IMR-90 (cell line): ENCODE measurements around the gene ZNF598. TPM values are rescaled to one million over a fixed set of nuclear protein-coding genes. Genes with fewer than 3 reads are reported as not detected.

Experiments
- ATAC-seq: fragments of 200-7000 bp; cut with Tn5 transposase; 2 replicates; pipeline ENCODE4 v1.9.1; 2020; ENCODE audit warnings: low read depth, mild to moderate bottlenecking, moderate library complexity
- BruUV-seq: library from RNA; stranded (reverse); fragments of 400-500 nt; replicated peaks from 2 replicates; lab custom pipeline; 2021; lab: Mats Ljungman, UMichigan
- CTCF ChIA-PET: fragments of 300-600 bp; formaldehyde crosslinking; extraction: SDS; loops from one replicate; lab custom pipeline; 2021; ENCODE audit warnings: antibody characterized with exemption; lab: Yijun Ruan, JAX
- POLR2A ChIA-PET: fragments of 300-600 bp; sonication (Branson Sonifier 250); formaldehyde crosslinking; loops from one replicate; lab custom pipeline; 2022; ENCODE audit warnings: antibody characterized with exemption; ENCODE audit not compliant: unreplicated experiment; lab: Charles Lee
- DNase-seq: peaks from one replicate; pipeline ENCODE4 v3.0.0; 2013
- H2AFZ ChIP-seq: replicated peaks from 2 replicates; pipeline ENCODE3; 2013; ENCODE audit warnings: low read length, mild to moderate bottlenecking; ENCODE audit not compliant: poor library complexity
- H2AK5ac ChIP-seq: 2 replicates; pipeline ENCODE4 v1.6.1; 2013; ENCODE audit warnings: low read depth, low read length, inconsistent platforms
- H2AK9ac ChIP-seq: replicated peaks from 2 replicates; pipeline ENCODE3; 2013; ENCODE audit warnings: mild to moderate bottlenecking, low read depth, low read length, moderate library complexity; ENCODE audit not compliant: poor library complexity
- H2BK120ac ChIP-seq: 2 replicates; pipeline ENCODE4 v1.6.1; 2013; ENCODE audit warnings: low read depth, low read length, inconsistent platforms
- H2BK15ac ChIP-seq: 3 replicates; pipeline ENCODE4 v1.6.1; 2013; ENCODE audit warnings: low read depth, low read length, inconsistent platforms
- H2BK20ac ChIP-seq: 2 replicates; pipeline ENCODE4 v1.6.1; 2013; ENCODE audit warnings: low read depth, mild to moderate bottlenecking, inconsistent platforms, low read length, moderate library complexity
- H2BK5ac ChIP-seq: 2 replicates; pipeline ENCODE4 v1.6.1; 2013; ENCODE audit warnings: mild to moderate bottlenecking, low read depth, low read length, inconsistent platforms; ENCODE audit not compliant: poor library complexity, severe bottlenecking
- H3K14ac ChIP-seq: replicated peaks from 2 replicates; pipeline ENCODE4 v1.6.1; 2013; ENCODE audit warnings: low read depth, low read length, inconsistent platforms
- H3K18ac ChIP-seq: 2 replicates; pipeline ENCODE4 v1.6.1; 2013; ENCODE audit warnings: low read depth, low read length, control low read depth
- H3K23ac ChIP-seq: 2 replicates; pipeline ENCODE4 v1.6.1; 2013; ENCODE audit warnings: low read depth, low read length, inconsistent platforms
- H3K27ac ChIP-seq: 2 replicates; pipeline ENCODE4 v1.5.1; 2013; ENCODE audit warnings: mild to moderate bottlenecking, control low read depth, low read length; ENCODE audit not compliant: insufficient read depth
- H3K27me3 ChIP-seq: 2 replicates; pipeline ENCODE4 v1.6.1; 2013; ENCODE audit warnings: low read length; ENCODE audit not compliant: control insufficient read depth, insufficient read depth
- H3K36me3 ChIP-seq: 2 replicates; pipeline ENCODE4 v1.6.1; 2013; ENCODE audit warnings: low read length, mixed read lengths; ENCODE audit not compliant: control insufficient read depth, insufficient read depth
- H3K4ac ChIP-seq: 2 replicates; pipeline ENCODE4 v1.6.1; 2013; ENCODE audit warnings: low read depth, low read length, inconsistent platforms
- H3K4me1 ChIP-seq: 2 replicates; pipeline ENCODE4 v1.6.1; 2013; ENCODE audit warnings: low read length, mixed read lengths; ENCODE audit not compliant: control insufficient read depth, insufficient read depth
- H3K4me2 ChIP-seq: 2 replicates; pipeline ENCODE4 v1.6.1; 2013; ENCODE audit warnings: low read depth, mild to moderate bottlenecking, control low read depth, low read length, moderate library complexity
- H3K4me3 ChIP-seq: 2 replicates; pipeline ENCODE4 v1.5.1; 2013; ENCODE audit warnings: low read depth, mild to moderate bottlenecking, control low read depth, low read length, moderate library complexity; ENCODE audit not compliant: insufficient read depth
- H3K56ac ChIP-seq: 2 replicates; pipeline ENCODE4 v1.6.1; 2013; ENCODE audit warnings: low read length, inconsistent platforms; ENCODE audit not compliant: insufficient read depth; ENCODE audit errors: extremely low read depth
- H3K79me1 ChIP-seq, 2 experiments: 2 replicates each; pipeline ENCODE4 v1.6.1; 2013; ENCODE audit warnings: low read length in 2 of 2, inconsistent platforms in 1 of 2, low read depth in 1 of 2
- H3K9ac ChIP-seq: 2 replicates; pipeline ENCODE4 v1.6.1; 2013; ENCODE audit warnings: low read depth, low read length, control low read depth
- H3K9me1 ChIP-seq: 2 replicates; pipeline ENCODE4 v1.6.1; 2013; ENCODE audit warnings: low read length, inconsistent platforms; ENCODE audit not compliant: insufficient read depth
- H3K9me3 ChIP-seq: 2 replicates; pipeline ENCODE4 v1.6.1; 2013; ENCODE audit warnings: low read length; ENCODE audit not compliant: control insufficient read depth, insufficient read depth
- H4K20me1 ChIP-seq: 2 replicates; pipeline ENCODE4 v1.6.1; 2013; ENCODE audit warnings: low read length, inconsistent platforms; ENCODE audit not compliant: insufficient read depth
- H4K5ac ChIP-seq: 2 replicates; pipeline ENCODE4 v1.6.1; 2013; ENCODE audit warnings: mild to moderate bottlenecking, low read depth, low read length, control low read depth
- H4K8ac ChIP-seq, 2 experiments: 2 replicates each; pipeline ENCODE4 v1.6.1; 2013; ENCODE audit warnings: low read depth in 2 of 2, low read length in 2 of 2, control low read depth in 1 of 2, inconsistent platforms in 1 of 2
- H4K91ac ChIP-seq: 2 replicates; pipeline ENCODE4 v1.6.1; 2013; ENCODE audit warnings: low read depth, low read length, inconsistent platforms; ENCODE audit not compliant: insufficient read depth
- BHLHE40 ChIP-seq: fragments of 150-350 bp; IDR thresholded peaks from 2 replicates; pipeline ENCODE4 v1.6.1; 2016; ENCODE audit warnings: mild to moderate bottlenecking, low read depth, low read length
- CEBPB ChIP-seq: IDR thresholded peaks from 2 replicates; pipeline ENCODE4 v1.6.1; 2012; ENCODE audit warnings: low read depth, low read length, improper control_type of control experiment
- FOS ChIP-seq: fragments of 150-350 bp; IDR thresholded peaks from 2 replicates; pipeline ENCODE4 v1.6.1; 2016; ENCODE audit warnings: low read depth, low read length
- MAFK ChIP-seq: IDR thresholded peaks from 2 replicates; pipeline ENCODE4 v1.6.1; 2012; ENCODE audit warnings: low read depth, low read length, improper control_type of control experiment
- NFE2L2 ChIP-seq: fragments of 150-350 bp; IDR thresholded peaks from 2 replicates; pipeline ENCODE4 v1.6.1; 2016; ENCODE audit warnings: low read depth, mild to moderate bottlenecking, low read length
- POLR2A ChIP-seq: IDR thresholded peaks from 2 replicates; pipeline ENCODE4 v1.6.1; 2012; ENCODE audit warnings: mild to moderate bottlenecking, low read depth, low read length
- RAD21 ChIP-seq: IDR thresholded peaks from 2 replicates; pipeline ENCODE4 v1.6.1; 2012; ENCODE audit warnings: low read length, improper control_type of control experiment
- RCOR1 ChIP-seq: IDR thresholded peaks from 2 replicates; pipeline ENCODE4 v1.6.1; 2012; ENCODE audit warnings: mild to moderate bottlenecking, low read length, improper control_type of control experiment; ENCODE audit not compliant: insufficient replicate concordance
- RFX5 ChIP-seq: IDR thresholded peaks from 2 replicates; pipeline ENCODE4 v1.8.0; 2012; ENCODE audit warnings: low read depth, mild to moderate bottlenecking, low read length, moderate library complexity
- WGBS, 2 experiments: methylation state at CpG; one replicate each; pipeline versions ENCODE4 v1.1.5 to v1.1.7; 2013; ENCODE audit warnings: missing lambda C conversion rate in 2 of 2; ENCODE audit not compliant: insufficient read length in 1 of 2; ENCODE audit errors: extremely low coverage in 2 of 2; 5-methylcytosine and 5-hydroxymethylcytosine counted together
- dilution Hi-C: fragments of 300-500 bp; cut with HindIII; formaldehyde crosslinking; loops from one replicate; pipeline ENCODE4 v1.14.3; 2018; ENCODE audit warnings: low sequenced_read_pairs; ENCODE audit not compliant: unreplicated experiment
- in situ Hi-C: fragments of 300-500 bp; cut with MboI; formaldehyde crosslinking; loops from 3 replicates; pipeline ENCODE4 v1.14.3; 2019; ENCODE audit warnings: low sequenced_read_pairs, inconsistent platforms, mixed read lengths
- intact Hi-C: fragments of 100-400 bp; cut with micrococcal nuclease; formaldehyde crosslinking; loops from 2 replicates; pipeline ENCODE4 v1.10.0; 2022
- polyA plus RNA-seq, 3 experiments: library from polyadenylated mRNA; depleted of rRNA; stranded (reverse); fragments of >200 nt; gene quantifications; 2 replicates each; pipeline ENCODE4 v1.2.3, GENCODE V29; 2012; ENCODE audit warnings: low replicate concordance in 1 of 3
- total RNA-seq: library from RNA; depleted of rRNA; stranded (reverse); fragments of >200 nt; gene quantifications from 2 replicates; pipeline ENCODE4 v1.2.3, GENCODE V29; 2012
- TF ChIP-seq, protein P1 (sequence below): conservative IDR thresholded peaks from 2 replicates; pipeline ENCODE4 v1.5.1; 2012; ENCODE audit warnings: mild to moderate bottlenecking, low read depth, low read length, improper control_type of control experiment
- TF ChIP-seq, protein P2 (sequence below): fragments of 150-350 bp; IDR thresholded peaks from 2 replicates; pipeline ENCODE4 v1.6.1; 2017; ENCODE audit warnings: mild to moderate bottlenecking, antibody characterized with exemption, low read length, low read depth
- TF ChIP-seq, protein P3 (sequence below): fragments of 150-350 bp; IDR thresholded peaks from 2 replicates; pipeline ENCODE4 v1.6.1; 2016; ENCODE audit warnings: low read depth, mild to moderate bottlenecking, low read length, moderate library complexity, borderline replicate concordance

Gene ZNF598
- total and polyA plus RNA-seq, 2 of the 4 experiments (the other 2 are of a cell fraction) = 3.4 to 36.4 TPM

DNA sequence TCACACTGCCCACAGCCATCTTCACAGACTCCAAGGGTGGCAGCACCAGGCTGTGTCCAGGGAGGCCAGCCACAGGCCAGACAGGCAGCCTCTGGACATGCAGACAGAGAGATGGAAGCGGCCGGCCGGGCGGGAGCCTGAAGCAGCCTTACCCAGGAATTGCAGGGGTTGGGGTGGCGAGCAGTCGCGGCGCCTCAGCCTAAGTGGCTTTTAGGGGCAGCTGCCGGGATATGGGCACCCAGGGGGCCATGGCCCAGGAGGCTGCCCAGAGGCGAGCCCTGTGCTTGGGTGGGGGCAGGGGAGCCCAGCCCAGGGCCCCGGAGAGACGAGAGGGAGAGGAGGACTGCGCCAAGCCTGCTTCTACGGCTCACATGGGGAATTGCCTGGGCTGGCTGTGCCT, 15.6 kb upstream of the ZNF598 start:
- H2AFZ ChIP-seq = peak overlapping the region; percentile 67
- no peak overlapping the region for H3K4me2 ChIP-seq
- H4K91ac ChIP-seq = no peak overlapping the region
- H3K23ac ChIP-seq = no peak overlapping the region
- BruUV-seq = no TSS peak
- no peaks in the 10 kb centered on the region for H3K9me3 ChIP-seq
- H2BK5ac ChIP-seq = no peak overlapping the region
- H2AK5ac ChIP-seq = peak overlapping the region; percentile 70; the same call in 1 of the 2 replicates
- no peak overlapping the region for H3K56ac ChIP-seq
- in situ Hi-C loops (no loop called here), intact Hi-C loops (no loop called here), dilution Hi-C loops (no loop called here)
- H2BK120ac ChIP-seq = no peak overlapping the region
- TF ChIP-seq RCOR1 (no peak), POLR2A (no peak), NFE2L2 (no peak), FOS (no peak), RFX5 (no peak), BHLHE40 (no peak), RAD21 (no peak), CEBPB (no peak), MAFK (no peak)
- TF ChIP-seq, protein P1, sequence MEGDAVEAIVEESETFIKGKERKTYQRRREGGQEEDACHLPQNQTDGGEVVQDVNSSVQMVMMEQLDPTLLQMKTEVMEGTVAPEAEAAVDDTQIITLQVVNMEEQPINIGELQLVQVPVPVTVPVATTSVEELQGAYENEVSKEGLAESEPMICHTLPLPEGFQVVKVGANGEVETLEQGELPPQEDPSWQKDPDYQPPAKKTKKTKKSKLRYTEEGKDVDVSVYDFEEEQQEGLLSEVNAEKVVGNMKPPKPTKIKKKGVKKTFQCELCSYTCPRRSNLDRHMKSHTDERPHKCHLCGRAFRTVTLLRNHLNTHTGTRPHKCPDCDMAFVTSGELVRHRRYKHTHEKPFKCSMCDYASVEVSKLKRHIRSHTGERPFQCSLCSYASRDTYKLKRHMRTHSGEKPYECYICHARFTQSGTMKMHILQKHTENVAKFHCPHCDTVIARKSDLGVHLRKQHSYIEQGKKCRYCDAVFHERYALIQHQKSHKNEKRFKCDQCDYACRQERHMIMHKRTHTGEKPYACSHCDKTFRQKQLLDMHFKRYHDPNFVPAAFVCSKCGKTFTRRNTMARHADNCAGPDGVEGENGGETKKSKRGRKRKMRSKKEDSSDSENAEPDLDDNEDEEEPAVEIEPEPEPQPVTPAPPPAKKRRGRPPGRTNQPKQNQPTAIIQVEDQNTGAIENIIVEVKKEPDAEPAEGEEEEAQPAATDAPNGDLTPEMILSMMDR = no peak
- TF ChIP-seq, protein P2, sequence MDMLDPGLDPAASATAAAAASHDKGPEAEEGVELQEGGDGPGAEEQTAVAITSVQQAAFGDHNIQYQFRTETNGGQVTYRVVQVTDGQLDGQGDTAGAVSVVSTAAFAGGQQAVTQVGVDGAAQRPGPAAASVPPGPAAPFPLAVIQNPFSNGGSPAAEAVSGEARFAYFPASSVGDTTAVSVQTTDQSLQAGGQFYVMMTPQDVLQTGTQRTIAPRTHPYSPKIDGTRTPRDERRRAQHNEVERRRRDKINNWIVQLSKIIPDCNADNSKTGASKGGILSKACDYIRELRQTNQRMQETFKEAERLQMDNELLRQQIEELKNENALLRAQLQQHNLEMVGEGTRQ = no peak
- TF ChIP-seq, protein P3, sequence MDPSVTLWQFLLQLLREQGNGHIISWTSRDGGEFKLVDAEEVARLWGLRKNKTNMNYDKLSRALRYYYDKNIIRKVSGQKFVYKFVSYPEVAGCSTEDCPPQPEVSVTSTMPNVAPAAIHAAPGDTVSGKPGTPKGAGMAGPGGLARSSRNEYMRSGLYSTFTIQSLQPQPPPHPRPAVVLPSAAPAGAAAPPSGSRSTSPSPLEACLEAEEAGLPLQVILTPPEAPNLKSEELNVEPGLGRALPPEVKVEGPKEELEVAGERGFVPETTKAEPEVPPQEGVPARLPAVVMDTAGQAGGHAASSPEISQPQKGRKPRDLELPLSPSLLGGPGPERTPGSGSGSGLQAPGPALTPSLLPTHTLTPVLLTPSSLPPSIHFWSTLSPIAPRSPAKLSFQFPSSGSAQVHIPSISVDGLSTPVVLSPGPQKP = no peak
- H3K9ac ChIP-seq = no peak overlapping the region
- peaks cover 5% of the 10 kb centered on the region; the same call in 1 of the 2 replicates for H3K27me3 ChIP-seq
- ChIA-PET CTCF (no interaction called here), POLR2A (no interaction called here)
- H3K4me3 ChIP-seq = no peak overlapping the region
- H3K36me3 ChIP-seq = peaks cover 9% of the 10 kb centered on the region; the same call in 1 of the 2 replicates
- H3K27ac ChIP-seq = no peak overlapping the region
- peaks cover 9% of the 10 kb centered on the region for H3K9me1 ChIP-seq
- H3K14ac ChIP-seq = no peak overlapping the region
- peaks cover 6 to 35% of the 10 kb centered on the region in 2 experiments for H3K79me1 ChIP-seq
- peaks cover 15% of the 10 kb centered on the region for H4K20me1 ChIP-seq
- DNase-seq (no peak), ATAC-seq (no peak)
- no peak overlapping the region for H4K5ac ChIP-seq
- no peak overlapping the region for H4K8ac ChIP-seq
- 95% methylated on average over 4 of the region's 14 CpGs; no CpG with 5 or more reads in 1 of the 2 experiments for WGBS, 2 experiments
- no peak overlapping the region for H3K18ac ChIP-seq
- peak overlapping the region; percentile 96 for H2AK9ac ChIP-seq
- H3K4ac ChIP-seq = peak overlapping the region; percentile 33; the same call in 1 of the 2 replicates
- H2BK20ac ChIP-seq = 0 out of 2 replicates have a peak overlapping the region, but pooled peaks have one; percentile 12
- H2BK15ac ChIP-seq = no peak overlapping the region
- H3K4me1 ChIP-seq = peaks cover 20% of the 10 kb centered on the region
